CD4-positive, alpha-beta T cell treated with Interleukin-6 at 100 ng/mL for 8 hours (primary cell): ENCODE measurements around the gene MAP1S.
A peak's percentile ranks its signal among the peaks of the same experiment; 100 is the strongest.

Experiments used
- DNase-seq: peaks from one replicate; pipeline ENCODE4 v3.0.0-alpha.2; 2020; ENCODE audit warnings: mixed read lengths, low spot score

Gene MAP1S

GRCh38 chr19:17735410-17735809, 16.1 kb downstream of the MAP1S start:
- DNase-seq, result no peak

GRCh38 chr19:17737690-17738153, 18.4 kb downstream of the MAP1S start:
- DNase-seq, result no peak

DNA sequence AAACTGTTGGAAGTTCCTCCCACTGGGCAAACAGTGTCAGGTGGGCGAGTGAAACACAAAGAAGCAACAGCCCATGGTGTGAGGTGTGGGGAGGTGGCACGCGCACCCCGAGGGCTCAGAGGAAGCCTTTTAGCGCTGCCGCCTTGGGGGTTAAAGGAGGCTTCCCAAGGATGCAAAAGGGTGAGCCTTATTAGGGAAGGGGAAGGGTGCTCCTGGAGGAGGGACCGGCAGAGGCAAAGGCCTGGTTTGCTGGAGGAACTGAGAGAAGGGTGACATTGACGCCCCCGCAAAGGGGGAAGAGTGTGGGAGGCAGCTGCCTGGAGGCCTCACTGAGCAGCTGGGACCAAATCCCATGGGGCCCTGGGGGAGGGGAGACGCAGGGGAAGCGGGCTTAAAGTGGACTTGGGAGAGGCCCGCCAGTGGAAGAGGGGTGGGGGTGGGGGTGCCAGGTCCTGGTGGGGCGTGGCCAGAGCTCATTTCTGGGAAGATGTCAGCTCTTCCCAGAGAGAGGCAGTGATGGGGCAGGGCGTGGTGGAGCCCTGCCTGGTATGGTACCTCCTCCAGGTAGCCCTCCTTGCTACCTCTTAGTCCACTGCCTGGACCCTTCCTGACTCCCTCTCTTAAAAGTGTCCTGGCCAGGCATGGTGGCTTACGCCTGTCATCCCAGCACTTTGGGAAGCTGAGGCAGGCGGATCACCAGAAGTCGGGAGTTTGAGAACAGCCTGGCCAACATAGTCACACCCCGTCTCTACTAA, 20.0 kb downstream of the MAP1S start:
- no peak for DNase-seq

- DNase-seq, result no peak
Measured at GRCh38 chr19:17741456-17741855, 22.2 kb downstream of the MAP1S start.

- DNase-seq, result no peak
Measured at GRCh38 chr19:17743874-17744580, 24.7 kb downstream of the MAP1S start.

- DNase-seq, result peak; percentile 95
Measured at GRCh38 chr19:17747205-17748098, 28.2 kb downstream of the MAP1S start.

DNA sequence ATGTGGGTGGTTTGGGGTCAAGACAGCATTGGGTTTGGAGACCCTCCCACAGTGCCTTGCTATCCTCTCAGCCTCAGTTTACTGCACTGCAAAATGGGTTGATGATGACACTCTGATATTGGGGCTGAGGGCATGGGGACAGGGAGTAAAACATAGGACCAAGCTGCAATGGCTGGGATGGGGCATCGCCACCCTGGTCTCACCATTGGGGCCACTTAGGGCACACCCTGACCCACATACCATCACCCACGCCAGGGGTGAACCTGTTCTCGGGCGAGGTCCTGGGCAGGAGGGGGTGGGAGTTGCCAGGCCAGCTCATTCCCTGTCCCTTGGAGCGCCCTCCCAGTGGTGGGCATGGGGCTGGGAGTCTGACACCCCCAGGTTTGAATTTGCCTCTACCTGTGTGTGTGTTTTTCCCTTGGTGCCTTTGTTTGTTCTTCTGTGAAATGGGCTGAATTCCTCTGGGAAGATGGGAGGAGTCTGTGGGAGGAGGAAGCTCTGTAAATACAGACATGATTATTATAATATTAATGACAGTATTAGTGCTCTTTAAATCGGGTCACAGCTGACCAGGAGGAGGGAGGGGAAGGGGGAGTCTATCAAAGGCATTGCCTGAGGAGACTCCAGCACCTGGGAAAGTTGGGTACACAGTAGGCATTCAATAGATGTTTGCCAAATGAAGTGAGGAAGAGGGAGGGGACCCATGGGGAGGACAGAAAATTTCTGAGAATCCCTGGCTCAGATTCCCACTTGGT, 29.8 kb downstream of the MAP1S start:
- DNase-seq, result no peak

DNA sequence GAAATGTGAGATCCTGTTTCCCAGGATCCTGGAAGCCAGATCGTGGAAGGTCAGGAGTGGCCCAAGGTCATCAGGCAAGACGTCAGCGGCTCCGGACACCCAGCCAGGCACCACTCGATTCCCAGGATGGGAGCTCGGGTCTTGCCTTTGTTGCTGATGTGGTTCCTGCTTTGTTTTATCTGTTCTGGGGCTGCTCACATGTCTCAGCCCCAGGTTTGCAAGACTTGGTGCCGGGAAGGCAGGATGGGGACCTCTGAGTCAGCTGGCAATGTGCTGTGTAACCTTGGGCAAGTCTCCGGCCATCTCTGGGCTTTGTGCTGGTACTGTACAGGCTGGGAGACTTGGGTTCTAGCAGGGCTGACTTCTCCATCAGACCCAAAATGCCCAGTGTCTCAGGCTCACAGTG, 30.6 kb downstream of the MAP1S start:
- DNase-seq, result peak; percentile 33

DNA sequence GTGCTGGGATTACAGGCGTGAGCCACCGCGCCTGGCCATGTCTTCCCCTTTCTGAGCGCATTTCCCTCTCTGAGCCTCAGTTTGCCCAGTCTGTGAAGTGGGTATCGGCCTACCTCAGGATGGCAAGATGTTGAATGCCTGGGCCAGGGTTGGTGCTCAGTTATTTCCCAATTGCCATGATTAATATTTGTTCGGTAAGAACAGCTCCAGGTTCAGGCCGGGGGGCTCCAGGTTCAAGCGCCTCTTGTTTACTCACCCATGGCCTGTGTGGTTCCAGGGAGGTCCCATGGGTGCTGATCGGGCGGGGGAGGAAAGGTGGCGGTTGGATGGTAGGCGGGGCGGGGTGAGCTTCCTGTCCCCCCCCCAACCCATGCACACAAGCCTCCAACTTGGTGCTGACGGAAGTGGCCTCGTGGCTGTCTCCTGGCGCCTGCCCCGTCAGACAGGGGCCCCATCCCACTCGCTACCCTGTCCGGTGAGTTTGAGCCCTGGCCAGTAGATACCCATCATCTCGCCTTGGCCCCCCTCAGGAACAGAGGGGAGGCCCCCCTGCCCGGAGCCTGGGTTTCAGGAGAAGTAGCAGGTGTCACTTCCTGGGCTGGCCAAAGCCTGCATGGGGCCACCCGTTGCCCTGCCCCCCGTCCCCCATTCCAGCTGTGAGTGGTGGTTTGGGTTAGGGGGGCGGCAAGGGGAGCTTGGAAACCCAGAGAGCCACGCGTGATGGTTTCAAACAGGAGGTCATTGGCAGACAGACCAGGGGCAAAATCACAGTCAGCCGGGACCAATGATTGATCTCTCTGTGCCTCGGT, 32.0 kb downstream of the MAP1S start, which contains the start of gene FCHO1:
TSS of gene FCHO1 (plus strand) at position 375 of the 809 bp plus-strand sequence. CDS start 3,688 bp downstream, outside the sequence.
- peak; percentile 89 for DNase-seq

DNA sequence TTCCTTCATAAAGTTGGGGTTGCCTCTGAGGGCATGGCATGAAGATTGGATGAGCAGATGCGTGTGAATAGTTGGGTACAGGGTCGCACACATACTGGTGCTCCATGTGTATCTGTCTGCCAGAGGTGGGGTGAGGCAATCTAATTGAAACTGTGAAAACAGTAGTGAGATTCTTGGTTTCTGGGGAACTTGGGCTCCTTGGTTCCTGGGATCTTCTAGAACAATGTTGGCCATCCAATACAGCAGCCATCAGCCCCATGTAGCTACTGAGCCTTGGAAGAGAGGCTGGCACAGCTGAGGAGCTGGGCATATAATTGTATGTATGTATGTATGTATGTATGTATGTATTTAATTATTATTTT, 32.6 kb downstream of the MAP1S start:
- DNase-seq, result no peak

DNA sequence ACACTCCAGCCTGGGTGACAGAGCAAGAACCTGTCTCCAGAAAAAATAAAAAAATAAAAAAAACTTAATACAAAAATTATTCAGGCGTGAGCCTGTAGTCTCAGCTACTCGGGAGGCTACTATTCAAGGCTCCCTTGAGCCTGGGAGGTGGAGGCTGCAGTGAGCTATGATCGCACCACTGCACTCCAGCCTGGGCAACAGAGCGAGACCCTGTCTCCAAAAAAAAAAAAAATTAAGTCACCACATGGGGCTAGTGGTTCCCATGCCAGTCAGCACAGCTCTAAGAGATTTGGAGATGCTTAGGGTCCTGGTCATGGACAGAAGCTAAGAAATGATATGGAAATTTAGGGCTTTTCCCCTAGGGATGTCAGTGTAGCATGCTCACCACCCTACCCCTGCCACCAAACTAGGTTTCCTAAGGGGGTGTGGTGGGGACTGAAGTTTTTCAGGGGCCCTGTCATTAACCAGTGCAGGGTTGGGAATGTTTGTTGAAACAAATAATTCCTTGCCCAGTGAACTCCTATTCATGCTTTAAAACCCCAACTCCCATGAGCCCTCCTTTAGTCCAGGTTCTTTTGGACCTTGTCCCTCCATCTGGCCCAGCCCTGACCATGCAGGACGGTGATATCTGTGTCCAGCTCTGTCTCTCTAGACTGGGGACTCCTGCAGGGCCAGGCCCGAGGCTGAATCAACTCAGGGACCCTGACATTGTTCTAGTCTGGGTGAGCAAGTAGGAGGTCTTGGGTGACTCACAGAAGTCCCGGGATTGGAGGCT, 33.8 kb downstream of the MAP1S start:
- DNase-seq, result no peak

DNA sequence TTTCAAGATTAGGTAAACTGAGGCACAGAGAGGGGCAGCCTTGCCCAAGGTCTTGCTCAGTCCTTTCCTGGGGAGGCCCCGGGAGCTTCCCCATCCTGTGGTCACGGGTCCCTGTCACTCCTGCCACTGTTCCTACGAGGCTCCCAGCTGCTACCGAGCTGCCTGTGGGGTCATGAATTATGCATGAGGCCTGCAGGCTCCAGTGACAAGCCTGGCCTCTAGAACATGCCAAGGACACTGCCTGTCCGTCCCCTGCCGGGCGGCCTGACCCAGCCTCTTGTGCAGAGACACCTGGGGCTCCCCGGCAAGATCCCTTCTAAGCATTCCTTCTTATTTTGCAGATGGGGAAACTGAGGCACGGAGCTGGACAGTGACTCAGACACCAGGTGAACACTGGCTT, 34.7 kb downstream of the MAP1S start:
- DNase-seq, result no peak

DNA sequence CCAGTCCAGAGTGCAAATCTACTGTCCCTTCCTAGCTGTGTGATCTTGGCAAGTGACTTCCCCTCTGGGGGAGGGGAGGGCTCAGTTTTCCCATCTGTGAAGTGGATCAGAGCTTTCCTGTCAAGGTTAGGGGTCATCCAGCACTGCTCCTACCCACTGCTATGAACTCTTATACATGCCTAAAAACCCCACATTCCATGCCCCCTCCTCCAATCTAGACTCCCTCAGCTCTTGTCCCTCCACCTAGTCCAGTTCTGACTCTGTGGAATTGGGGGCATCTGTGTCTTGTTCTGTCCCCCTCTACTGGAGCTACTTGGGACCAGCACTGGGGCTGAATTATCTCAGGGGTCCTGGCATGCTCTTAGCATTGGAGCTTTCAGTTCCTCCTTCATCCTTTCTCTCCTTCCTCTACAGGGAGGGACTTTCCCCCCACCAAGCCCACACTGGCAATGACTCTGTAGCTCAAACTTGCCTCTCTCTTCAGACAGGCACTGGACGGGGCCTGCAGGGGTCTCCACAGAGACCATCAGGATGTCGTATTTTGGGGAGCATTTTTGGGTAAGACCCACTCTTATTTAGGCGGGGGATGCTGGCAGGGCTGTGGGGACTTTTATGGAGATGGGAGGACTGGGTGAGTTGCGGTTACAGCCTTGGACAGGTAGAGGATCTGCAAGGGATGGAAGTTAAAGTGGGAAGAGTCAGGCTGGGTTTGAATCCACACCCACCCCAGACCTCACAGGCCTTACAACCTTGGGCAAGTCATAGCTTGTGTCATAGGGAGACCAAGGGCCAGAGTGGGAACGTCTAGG, 35.6 kb downstream of the MAP1S start:
- DNase-seq, result no peak

GRCh38 chr19:17755443-17755890, 36.2 kb downstream of the MAP1S start:
- no peak for DNase-seq

DNA sequence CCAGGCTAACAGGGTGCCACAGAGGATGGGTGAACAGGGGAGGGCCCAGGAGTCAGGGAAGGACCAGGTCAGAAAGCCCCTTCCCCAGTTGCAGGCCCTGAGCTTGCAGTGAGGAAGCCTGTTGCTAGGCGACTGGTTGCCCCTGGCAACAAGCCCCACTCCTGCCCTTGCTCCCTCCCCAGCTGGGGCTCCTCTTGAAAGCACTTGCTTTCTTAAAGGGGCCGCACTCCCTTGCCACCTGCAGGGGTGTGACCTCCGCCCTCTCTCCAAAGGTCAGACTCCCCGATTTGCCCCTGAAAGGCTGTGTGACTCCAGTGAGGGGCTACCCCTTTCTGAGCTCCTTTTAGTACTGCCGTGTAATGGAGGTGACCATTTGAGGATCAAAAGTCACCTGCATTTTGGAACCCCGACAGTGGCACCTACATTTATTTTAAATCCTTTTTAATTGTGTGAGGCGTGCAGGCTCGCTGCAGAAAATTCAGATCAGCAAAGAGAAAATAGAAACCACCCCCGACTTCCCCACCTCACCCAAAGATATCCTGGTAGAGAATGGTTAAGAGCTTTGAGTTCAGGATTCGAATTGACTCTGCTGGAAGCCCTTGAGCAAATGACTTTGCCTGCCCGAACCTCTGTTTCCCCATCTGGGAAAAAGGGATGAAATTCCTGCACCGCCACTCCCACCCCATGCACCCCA, 36.8 kb downstream of the MAP1S start:
- peak; percentile 28 for DNase-seq

DNA sequence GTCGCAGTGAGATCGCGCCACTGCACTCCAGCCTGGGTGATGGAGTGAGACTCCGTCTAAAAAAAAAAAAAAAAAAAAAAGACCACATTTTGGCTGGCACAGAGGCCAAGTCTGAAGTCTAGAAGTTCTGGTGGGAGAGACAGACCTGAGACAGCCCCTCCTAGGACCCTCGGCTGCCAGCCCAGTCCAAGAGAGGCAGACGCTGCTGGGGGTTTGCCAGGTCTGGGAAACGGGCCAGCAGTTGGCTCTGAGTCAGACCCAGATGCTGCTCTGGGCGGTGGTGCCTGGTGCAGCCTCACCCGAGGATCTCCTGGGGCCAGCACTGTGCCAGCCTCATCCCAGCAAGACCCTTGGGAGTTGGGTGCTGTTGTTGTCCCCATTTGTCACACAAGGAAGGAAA, 37.8 kb downstream of the MAP1S start:
- DNase-seq, result no peak

GRCh38 chr19:17758515-17758914, 39.2 kb downstream of the MAP1S start:
- DNase-seq, result no peak

GRCh38 chr19:17761148-17761547, 41.9 kb downstream of the MAP1S start:
- DNase-seq, result no peak
